ENCODE data around the gene VWC2L. TPM values are rescaled to one million over a fixed set of nuclear protein-coding genes. Genes with fewer than 3 reads are reported as not detected.

Gene VWC2L
- total RNA-seq, 2 donors from 2014 or later, result not detected

GRCh38 chr2:214489181-214489580 is 78.3 kb downstream of the VWC2L start:
- no peak for ATAC-seq (replicated peaks)
- Mint-ChIP-seq H3K27ac (no peak overlapping the region), H3K4me3 (no peak overlapping the region)

GRCh38 chr2:214489702-214490101 is 78.8 kb downstream of the VWC2L start:
- no peak overlapping the region for H3K4me3 Mint-ChIP-seq
- H3K9me3 Mint-ChIP-seq, result peaks cover 5% of the 10 kb centered on the region
- no peak for ATAC-seq (replicated peaks)
- peaks cover 7% of the 10 kb centered on the region for H3K27me3 Mint-ChIP-seq
- no peaks in the 10 kb centered on the region for H3K36me3 Mint-ChIP-seq (ENCODE audit: low read depth)
- H3K27ac Mint-ChIP-seq, result no peak overlapping the region
- H3K4me1 Mint-ChIP-seq, result no peaks in the 10 kb centered on the region

More at GRCh38 chr2:214489181-214489580, 78.3 kb downstream of the VWC2L start:
- no peaks in the 10 kb centered on the region for H3K36me3 Mint-ChIP-seq (ENCODE audit: low read depth)
- no peaks in the 10 kb centered on the region for H3K4me1 Mint-ChIP-seq
- peaks cover 5% of the 10 kb centered on the region for H3K9me3 Mint-ChIP-seq
- peaks cover 7% of the 10 kb centered on the region for H3K27me3 Mint-ChIP-seq

- ATAC-seq (replicated peaks), result no peak
- no peaks in the 10 kb centered on the region for H3K36me3 Mint-ChIP-seq (ENCODE audit: low read depth)
- H3K27me3 Mint-ChIP-seq, result peaks cover 7% of the 10 kb centered on the region
- H3K4me3 Mint-ChIP-seq, result no peak overlapping the region
- H3K9me3 Mint-ChIP-seq, result peaks cover 5% of the 10 kb centered on the region
- no peak overlapping the region for H3K27ac Mint-ChIP-seq
- H3K4me1 Mint-ChIP-seq, result no peaks in the 10 kb centered on the region
Measured at GRCh38 chr2:214492152-214492551, 81.3 kb downstream of the VWC2L start.

GRCh38 chr2:214492608-214493007 is 81.8 kb downstream of the VWC2L start:
- Mint-ChIP-seq H3K9me3 (peaks cover 5% of the 10 kb centered on the region), H3K36me3 (ENCODE audit: low read depth) (no peaks in the 10 kb centered on the region), H3K4me1 (no peaks in the 10 kb centered on the region), H3K4me3 (no peak overlapping the region), H3K27ac (no peak overlapping the region), H3K27me3 (peaks cover 7% of the 10 kb centered on the region)
- no peak for ATAC-seq (replicated peaks)

- H3K27me3 Mint-ChIP-seq, result no peaks in the 10 kb centered on the region
Measured at GRCh38 chr2:214497489-214497888, 86.6 kb downstream of the VWC2L start.

GRCh38 chr2:214503568-214503967 is 92.7 kb downstream of the VWC2L start:
- Mint-ChIP-seq H3K9me3 (peaks cover 4% of the 10 kb centered on the region), H3K36me3 (ENCODE audit: low read depth) (no peaks in the 10 kb centered on the region), H3K27ac (no peak overlapping the region), H3K27me3 (peaks cover 4% of the 10 kb centered on the region), H3K4me3 (no peak overlapping the region), H3K4me1 (no peaks in the 10 kb centered on the region)
- no peak for ATAC-seq (replicated peaks)

More at GRCh38 chr2:214497489-214497888, 86.6 kb downstream of the VWC2L start:
- H3K4me3 Mint-ChIP-seq, result no peak overlapping the region
- H3K9me3 Mint-ChIP-seq, result peaks cover 4% of the 10 kb centered on the region
- H3K36me3 Mint-ChIP-seq (ENCODE audit: low read depth), result no peaks in the 10 kb centered on the region
- H3K4me1 Mint-ChIP-seq, result no peaks in the 10 kb centered on the region
- no peak for ATAC-seq (replicated peaks)
- H3K27ac Mint-ChIP-seq, result no peak overlapping the region

- peaks cover 8% of the 10 kb centered on the region for H3K27me3 Mint-ChIP-seq
- no peaks in the 10 kb centered on the region for H3K36me3 Mint-ChIP-seq (ENCODE audit: low read depth)
- ATAC-seq (replicated peaks), result no peak
- peaks cover under 1% of the 10 kb centered on the region for H3K9me3 Mint-ChIP-seq
- H3K4me3 Mint-ChIP-seq, result no peak overlapping the region
- no peak overlapping the region for H3K27ac Mint-ChIP-seq
- no peaks in the 10 kb centered on the region for H3K4me1 Mint-ChIP-seq
Measured at GRCh38 chr2:214504599-214505376, 93.9 kb downstream of the VWC2L start.

- Mint-ChIP-seq H3K4me3 (no peak overlapping the region), H3K27ac (no peak overlapping the region), H3K4me1 (no peaks in the 10 kb centered on the region), H3K36me3 (ENCODE audit: low read depth) (no peaks in the 10 kb centered on the region), H3K27me3 (peaks cover 15% of the 10 kb centered on the region), H3K9me3 (no peaks in the 10 kb centered on the region)
- no peak for ATAC-seq (replicated peaks)
Measured at GRCh38 chr2:214507032-214507431, 96.2 kb downstream of the VWC2L start.

GRCh38 chr2:214514704-214515103 is 103.8 kb downstream of the VWC2L start:
- H3K9me3 Mint-ChIP-seq, result no peaks in the 10 kb centered on the region

GRCh38 chr2:214515111-214515510 is 104.3 kb downstream of the VWC2L start:
- no peak overlapping the region for H3K4me3 Mint-ChIP-seq
- no peak for ATAC-seq (replicated peaks)
- peaks cover 20% of the 10 kb centered on the region for H3K27me3 Mint-ChIP-seq
- no peaks in the 10 kb centered on the region for H3K4me1 Mint-ChIP-seq
- H3K36me3 Mint-ChIP-seq (ENCODE audit: low read depth), result no peaks in the 10 kb centered on the region
- no peak overlapping the region for H3K27ac Mint-ChIP-seq
- H3K9me3 Mint-ChIP-seq, result no peaks in the 10 kb centered on the region

More at GRCh38 chr2:214514704-214515103, 103.8 kb downstream of the VWC2L start:
- H3K27me3 Mint-ChIP-seq, result peaks cover 20% of the 10 kb centered on the region
- no peaks in the 10 kb centered on the region for H3K36me3 Mint-ChIP-seq (ENCODE audit: low read depth)
- no peaks in the 10 kb centered on the region for H3K4me1 Mint-ChIP-seq
- no peak overlapping the region for H3K4me3 Mint-ChIP-seq
- H3K27ac Mint-ChIP-seq, result no peak overlapping the region
- ATAC-seq (replicated peaks), result no peak

GRCh38 chr2:214519258-214519818 is 108.5 kb downstream of the VWC2L start:
- Mint-ChIP-seq H3K4me1 (no peaks in the 10 kb centered on the region), H3K36me3 (ENCODE audit: low read depth) (no peaks in the 10 kb centered on the region), H3K27ac (no peak overlapping the region), H3K9me3 (no peaks in the 10 kb centered on the region), H3K27me3 (peaks cover 13% of the 10 kb centered on the region), H3K4me3 (no peak overlapping the region)
- ATAC-seq (replicated peaks), result no peak

GRCh38 chr2:214529021-214529420 is 118.2 kb downstream of the VWC2L start:
- peaks cover 8% of the 10 kb centered on the region for H3K9me3 Mint-ChIP-seq
- H3K4me3 Mint-ChIP-seq, result no peak overlapping the region
- peaks cover 3% of the 10 kb centered on the region for H3K27me3 Mint-ChIP-seq
- H3K36me3 Mint-ChIP-seq (ENCODE audit: low read depth), result no peaks in the 10 kb centered on the region
- H3K27ac Mint-ChIP-seq, result no peak overlapping the region
- ATAC-seq (replicated peaks), result no peak
- H3K4me1 Mint-ChIP-seq, result no peaks in the 10 kb centered on the region

GRCh38 chr2:214529514-214529913 is 118.7 kb downstream of the VWC2L start:
- ATAC-seq (replicated peaks), result no peak
- no peaks in the 10 kb centered on the region for H3K4me1 Mint-ChIP-seq
- H3K27me3 Mint-ChIP-seq, result peaks cover 3% of the 10 kb centered on the region
- H3K36me3 Mint-ChIP-seq (ENCODE audit: low read depth), result no peaks in the 10 kb centered on the region
- H3K27ac Mint-ChIP-seq, result no peak overlapping the region
- H3K9me3 Mint-ChIP-seq, result peaks cover 8% of the 10 kb centered on the region
- H3K4me3 Mint-ChIP-seq, result no peak overlapping the region

- no peak overlapping the region for H3K27ac Mint-ChIP-seq
Measured at GRCh38 chr2:214533541-214533940, 122.7 kb downstream of the VWC2L start.

GRCh38 chr2:214536625-214537024 is 125.8 kb downstream of the VWC2L start:
- Mint-ChIP-seq H3K4me1 (no peaks in the 10 kb centered on the region), H3K36me3 (ENCODE audit: low read depth) (no peaks in the 10 kb centered on the region), H3K9me3 (no peaks in the 10 kb centered on the region), H3K4me3 (no peak overlapping the region), H3K27ac (no peak overlapping the region), H3K27me3 (no peaks in the 10 kb centered on the region)
- ATAC-seq (replicated peaks), result no peak

More at GRCh38 chr2:214533541-214533940, 122.7 kb downstream of the VWC2L start:
- H3K9me3 Mint-ChIP-seq, result no peaks in the 10 kb centered on the region
- no peak for ATAC-seq (replicated peaks)
- no peak overlapping the region for H3K4me3 Mint-ChIP-seq
- H3K36me3 Mint-ChIP-seq (ENCODE audit: low read depth), result no peaks in the 10 kb centered on the region
- no peaks in the 10 kb centered on the region for H3K4me1 Mint-ChIP-seq
- H3K27me3 Mint-ChIP-seq, result peaks cover 3% of the 10 kb centered on the region

Data from activated T-helper 17 cell treated with anti-CD3 and anti-CD28 coated beads, Interleukin-2, amount 50 U/mL, for 72 hours (primary cell).